IMR-90 (cell line): ENCODE data around the gene CD248. TPM values are rescaled to one million over a fixed set of nuclear protein-coding genes. Genes with fewer than 3 reads are reported as not detected.

Source experiments
- ATAC-seq: fragments of 200-7000 bp; cut with Tn5 transposase; 2 replicates; pipeline ENCODE4 v1.9.1; 2020; ENCODE audit warnings: low read depth, mild to moderate bottlenecking, moderate library complexity
- BruUV-seq: library from RNA; stranded (reverse); fragments of 400-500 nt; replicated peaks from 2 replicates; lab custom pipeline; 2021; lab: Mats Ljungman, UMichigan
- CTCF ChIA-PET: fragments of 300-600 bp; formaldehyde crosslinking; extraction: SDS; loops from one replicate; lab custom pipeline; 2021; ENCODE audit warnings: antibody characterized with exemption; lab: Yijun Ruan, JAX
- POLR2A ChIA-PET: fragments of 300-600 bp; sonication (Branson Sonifier 250); formaldehyde crosslinking; loops from one replicate; lab custom pipeline; 2022; ENCODE audit warnings: antibody characterized with exemption; ENCODE audit not compliant: unreplicated experiment; lab: Charles Lee
- DNase-seq: peaks from one replicate; pipeline ENCODE4 v3.0.0; 2013
- H2AFZ ChIP-seq: replicated peaks from 2 replicates; pipeline ENCODE3; 2013; ENCODE audit warnings: low read length, mild to moderate bottlenecking; ENCODE audit not compliant: poor library complexity
- H2AK5ac ChIP-seq: 2 replicates; pipeline ENCODE4 v1.6.1; 2013; ENCODE audit warnings: low read depth, low read length, inconsistent platforms
- H2AK9ac ChIP-seq: replicated peaks from 2 replicates; pipeline ENCODE3; 2013; ENCODE audit warnings: mild to moderate bottlenecking, low read depth, low read length, moderate library complexity; ENCODE audit not compliant: poor library complexity
- H2BK120ac ChIP-seq: 2 replicates; pipeline ENCODE4 v1.6.1; 2013; ENCODE audit warnings: low read depth, low read length, inconsistent platforms
- H2BK15ac ChIP-seq: 3 replicates; pipeline ENCODE4 v1.6.1; 2013; ENCODE audit warnings: low read depth, low read length, inconsistent platforms
- H2BK20ac ChIP-seq: 2 replicates; pipeline ENCODE4 v1.6.1; 2013; ENCODE audit warnings: low read depth, mild to moderate bottlenecking, inconsistent platforms, low read length, moderate library complexity
- H2BK5ac ChIP-seq: 2 replicates; pipeline ENCODE4 v1.6.1; 2013; ENCODE audit warnings: mild to moderate bottlenecking, low read depth, low read length, inconsistent platforms; ENCODE audit not compliant: poor library complexity, severe bottlenecking
- H3K14ac ChIP-seq: replicated peaks from 2 replicates; pipeline ENCODE4 v1.6.1; 2013; ENCODE audit warnings: low read depth, low read length, inconsistent platforms
- H3K18ac ChIP-seq: 2 replicates; pipeline ENCODE4 v1.6.1; 2013; ENCODE audit warnings: low read depth, low read length, control low read depth
- H3K23ac ChIP-seq: 2 replicates; pipeline ENCODE4 v1.6.1; 2013; ENCODE audit warnings: low read depth, low read length, inconsistent platforms
- H3K27ac ChIP-seq: 2 replicates; pipeline ENCODE4 v1.5.1; 2013; ENCODE audit warnings: mild to moderate bottlenecking, control low read depth, low read length; ENCODE audit not compliant: insufficient read depth
- H3K27me3 ChIP-seq: 2 replicates; pipeline ENCODE4 v1.6.1; 2013; ENCODE audit warnings: low read length; ENCODE audit not compliant: control insufficient read depth, insufficient read depth
- H3K36me3 ChIP-seq: 2 replicates; pipeline ENCODE4 v1.6.1; 2013; ENCODE audit warnings: low read length, mixed read lengths; ENCODE audit not compliant: control insufficient read depth, insufficient read depth
- H3K4ac ChIP-seq: 2 replicates; pipeline ENCODE4 v1.6.1; 2013; ENCODE audit warnings: low read depth, low read length, inconsistent platforms
- H3K4me1 ChIP-seq: 2 replicates; pipeline ENCODE4 v1.6.1; 2013; ENCODE audit warnings: low read length, mixed read lengths; ENCODE audit not compliant: control insufficient read depth, insufficient read depth
- H3K4me2 ChIP-seq: 2 replicates; pipeline ENCODE4 v1.6.1; 2013; ENCODE audit warnings: low read depth, mild to moderate bottlenecking, control low read depth, low read length, moderate library complexity
- H3K4me3 ChIP-seq: 2 replicates; pipeline ENCODE4 v1.5.1; 2013; ENCODE audit warnings: low read depth, mild to moderate bottlenecking, control low read depth, low read length, moderate library complexity; ENCODE audit not compliant: insufficient read depth
- H3K56ac ChIP-seq: 2 replicates; pipeline ENCODE4 v1.6.1; 2013; ENCODE audit warnings: low read length, inconsistent platforms; ENCODE audit not compliant: insufficient read depth; ENCODE audit errors: extremely low read depth
- H3K79me1 ChIP-seq, 2 experiments: 2 replicates each; pipeline ENCODE4 v1.6.1; 2013; ENCODE audit warnings: low read length in 2 of 2, inconsistent platforms in 1 of 2, low read depth in 1 of 2
- H3K9ac ChIP-seq: 2 replicates; pipeline ENCODE4 v1.6.1; 2013; ENCODE audit warnings: low read depth, low read length, control low read depth
- H3K9me1 ChIP-seq: 2 replicates; pipeline ENCODE4 v1.6.1; 2013; ENCODE audit warnings: low read length, inconsistent platforms; ENCODE audit not compliant: insufficient read depth
- H3K9me3 ChIP-seq: 2 replicates; pipeline ENCODE4 v1.6.1; 2013; ENCODE audit warnings: low read length; ENCODE audit not compliant: control insufficient read depth, insufficient read depth
- H4K20me1 ChIP-seq: 2 replicates; pipeline ENCODE4 v1.6.1; 2013; ENCODE audit warnings: low read length, inconsistent platforms; ENCODE audit not compliant: insufficient read depth
- H4K5ac ChIP-seq: 2 replicates; pipeline ENCODE4 v1.6.1; 2013; ENCODE audit warnings: mild to moderate bottlenecking, low read depth, low read length, control low read depth
- H4K8ac ChIP-seq, 2 experiments: 2 replicates each; pipeline ENCODE4 v1.6.1; 2013; ENCODE audit warnings: low read depth in 2 of 2, low read length in 2 of 2, control low read depth in 1 of 2, inconsistent platforms in 1 of 2
- H4K91ac ChIP-seq: 2 replicates; pipeline ENCODE4 v1.6.1; 2013; ENCODE audit warnings: low read depth, low read length, inconsistent platforms; ENCODE audit not compliant: insufficient read depth
- BHLHE40 ChIP-seq: fragments of 150-350 bp; IDR thresholded peaks from 2 replicates; pipeline ENCODE4 v1.6.1; 2016; ENCODE audit warnings: mild to moderate bottlenecking, low read depth, low read length
- CEBPB ChIP-seq: IDR thresholded peaks from 2 replicates; pipeline ENCODE4 v1.6.1; 2012; ENCODE audit warnings: low read depth, low read length, improper control_type of control experiment
- CHD1 ChIP-seq: IDR thresholded peaks from 2 replicates; pipeline ENCODE4 v1.6.1; 2012; ENCODE audit warnings: low read depth, low read length, improper control_type of control experiment
- FOS ChIP-seq: fragments of 150-350 bp; IDR thresholded peaks from 2 replicates; pipeline ENCODE4 v1.6.1; 2016; ENCODE audit warnings: low read depth, low read length
- MAFK ChIP-seq: IDR thresholded peaks from 2 replicates; pipeline ENCODE4 v1.6.1; 2012; ENCODE audit warnings: low read depth, low read length, improper control_type of control experiment
- MAZ ChIP-seq: IDR thresholded peaks from 2 replicates; pipeline ENCODE4 v1.6.1; 2012; ENCODE audit warnings: low read depth, mild to moderate bottlenecking, low read length, improper control_type of control experiment, moderate library complexity, borderline replicate concordance
- MXI1 ChIP-seq: IDR thresholded peaks from 2 replicates; pipeline ENCODE4 v1.6.1; 2012; ENCODE audit warnings: low read depth, mild to moderate bottlenecking, low read length, moderate library complexity, borderline replicate concordance
- NFE2L2 ChIP-seq: fragments of 150-350 bp; IDR thresholded peaks from 2 replicates; pipeline ENCODE4 v1.6.1; 2016; ENCODE audit warnings: low read depth, mild to moderate bottlenecking, low read length
- POLR2A ChIP-seq: IDR thresholded peaks from 2 replicates; pipeline ENCODE4 v1.6.1; 2012; ENCODE audit warnings: mild to moderate bottlenecking, low read depth, low read length
- RAD21 ChIP-seq: IDR thresholded peaks from 2 replicates; pipeline ENCODE4 v1.6.1; 2012; ENCODE audit warnings: low read length, improper control_type of control experiment
- RFX5 ChIP-seq: IDR thresholded peaks from 2 replicates; pipeline ENCODE4 v1.8.0; 2012; ENCODE audit warnings: low read depth, mild to moderate bottlenecking, low read length, moderate library complexity
- USF2 ChIP-seq: fragments of 150-350 bp; IDR thresholded peaks from 2 replicates; pipeline ENCODE4 v1.6.1; 2017; ENCODE audit warnings: mild to moderate bottlenecking, antibody characterized with exemption, low read length, low read depth
- WGBS, 2 experiments: methylation state at CpG; one replicate each; pipeline versions ENCODE4 v1.1.5 to v1.1.7; 2013; ENCODE audit warnings: missing lambda C conversion rate in 2 of 2; ENCODE audit not compliant: insufficient read length in 1 of 2; ENCODE audit errors: extremely low coverage in 2 of 2; 5-methylcytosine and 5-hydroxymethylcytosine counted together
- dilution Hi-C: fragments of 300-500 bp; cut with HindIII; formaldehyde crosslinking; loops from one replicate; pipeline ENCODE4 v1.14.3; 2018; ENCODE audit warnings: low sequenced_read_pairs; ENCODE audit not compliant: unreplicated experiment
- in situ Hi-C: fragments of 300-500 bp; cut with MboI; formaldehyde crosslinking; loops from 3 replicates; pipeline ENCODE4 v1.14.3; 2019; ENCODE audit warnings: low sequenced_read_pairs, inconsistent platforms, mixed read lengths
- intact Hi-C: fragments of 100-400 bp; cut with micrococcal nuclease; formaldehyde crosslinking; loops from 2 replicates; pipeline ENCODE4 v1.10.0; 2022
- polyA plus RNA-seq, 3 experiments: library from polyadenylated mRNA; depleted of rRNA; stranded (reverse); fragments of >200 nt; gene quantifications; 2 replicates each; pipeline ENCODE4 v1.2.3, GENCODE V29; 2012; ENCODE audit warnings: low replicate concordance in 1 of 3
- total RNA-seq: library from RNA; depleted of rRNA; stranded (reverse); fragments of >200 nt; gene quantifications from 2 replicates; pipeline ENCODE4 v1.2.3, GENCODE V29; 2012
- TF ChIP-seq, protein P1 (sequence below): conservative IDR thresholded peaks from 2 replicates; pipeline ENCODE4 v1.5.1; 2012; ENCODE audit warnings: mild to moderate bottlenecking, low read depth, low read length, improper control_type of control experiment
- TF ChIP-seq, protein P2 (sequence below): fragments of 150-350 bp; IDR thresholded peaks from 2 replicates; pipeline ENCODE4 v1.6.1; 2016; ENCODE audit warnings: low read depth, mild to moderate bottlenecking, low read length, moderate library complexity, borderline replicate concordance

The CD248 gene
- total and polyA plus RNA-seq, 2 of the 4 experiments (the other 2 are of a cell fraction): 19.5 to 223 TPM

DNA sequence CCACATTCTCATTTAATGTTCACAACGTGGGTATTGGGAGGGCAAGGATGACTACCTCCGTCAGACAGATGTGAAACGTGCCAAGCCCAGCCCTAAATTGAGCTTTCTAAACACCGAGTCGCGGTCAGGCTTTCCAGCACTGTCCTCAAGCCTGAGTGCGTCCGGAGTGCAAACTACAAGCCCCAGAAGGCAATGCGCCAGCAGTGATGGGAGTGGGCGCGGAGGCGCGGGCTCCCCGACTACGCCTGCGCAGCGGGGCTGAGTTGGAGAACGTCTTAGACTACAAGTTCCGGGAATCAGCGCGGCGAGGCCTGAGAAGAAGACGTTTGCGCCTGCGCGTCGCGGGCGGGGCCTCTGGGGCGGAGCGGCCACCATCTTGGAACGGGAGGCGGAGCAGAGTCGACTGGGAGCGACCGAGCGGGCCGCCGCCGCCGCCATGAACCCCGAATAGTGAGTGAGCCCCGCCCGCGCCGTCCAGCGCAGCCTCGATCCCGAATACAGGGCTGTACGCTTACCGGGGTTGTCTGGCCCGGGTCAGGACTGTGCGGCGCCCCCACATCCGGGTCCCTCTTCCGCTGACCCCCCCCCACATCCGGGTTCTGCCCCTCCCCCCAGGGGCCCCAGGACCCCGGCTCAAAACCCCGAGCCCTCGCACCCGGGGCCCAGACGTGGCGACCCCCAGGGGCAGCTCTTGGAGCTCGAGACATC, 48.4 kb downstream of the CD248 start, which contains the start of gene RAB1B:
RAB1B (plus strand) TSS at position 396 of the 708 bp plus-strand sequence; CDS start at position 437, 41 bp downstream.
- Histone ChIP-seq H3K27me3 (no peaks in the 10 kb centered on the region), H2BK120ac (peak within 1 kb of the TSS; percentile 67), H3K23ac (peak within 1 kb of the TSS; percentile 90), H3K18ac (peak within 1 kb of the TSS; percentile 74), H3K4me2 (peak within 1 kb of the TSS; percentile 90), H3K27ac (peak within 1 kb of the TSS; percentile 94), H3K9ac (peak within 1 kb of the TSS; percentile 86), H4K91ac (peak within 1 kb of the TSS; percentile 94), H3K9me3 (no peaks in the 10 kb centered on the region), H2BK5ac (peak within 1 kb of the TSS; percentile 97), H3K79me1 (peaks cover 8 to 55% of the 10 kb centered on the region in 2 experiments), H2BK15ac (peak within 1 kb of the TSS; percentile 45; the same call in 1 of the 3 replicates), H3K9me1 (peaks cover 2% of the 10 kb centered on the region; the same call in 1 of the 2 replicates), H3K4ac (peak within 1 kb of the TSS; percentile 92), H3K14ac (peak within 1 kb of the TSS; percentile 95), H4K20me1 (peaks cover 34% of the 10 kb centered on the region; the same call in 1 of the 2 replicates), H4K5ac (peak within 1 kb of the TSS; percentile 81), H3K36me3 (peaks cover 38% of the 10 kb centered on the region), H4K8ac (peak within 1 kb of the TSS; percentile 59 to 98), H2AK5ac (peak within 1 kb of the TSS; percentile 94), H2BK20ac (peak within 1 kb of the TSS; percentile 28; the same call in 1 of the 2 replicates), H3K4me1 (peaks cover 4% of the 10 kb centered on the region; the same call in 1 of the 2 replicates), H3K4me3 (peak within 1 kb of the TSS; percentile 63), H3K56ac (peak within 1 kb of the TSS; percentile 91), H2AFZ (peak within 1 kb of the TSS; percentile 95), H2AK9ac (peak within 1 kb of the TSS; percentile 99)
- CTCF ChIA-PET: interaction anchor here (0.6 to 1.0 kb wide), 2 partner anchors 14 to 45 kb away, joined by 4 to 5 read pairs; no protein-coding TSS in a partner anchor
- dilution Hi-C loops: no loop called here
- POLR2A ChIA-PET: interaction anchor here (0.5 to 0.7 kb wide), 2 partner anchors 21 to 257 kb away, joined by 3 to 12 read pairs; partner anchors contain the start of gene YIF1A
- ATAC-seq: peak; percentile 82
- no TSS peak for BruUV-seq
- peak; percentile 99 for DNase-seq
- WGBS, 2 experiments: 0% methylated on average over 39 of the region's 64 CpGs; no CpG with 5 or more reads in 1 of the 2 experiments
- intact Hi-C loops: no loop called here
- in situ Hi-C loops: no loop called here
- no peak for TF ChIP-seq MAFK
- no peak for TF ChIP-seq RAD21
- TF ChIP-seq FOS: no peak
- TF ChIP-seq MAZ: peak; percentile 92; the same call in 1 of the 2 replicates
- TF ChIP-seq USF2: no peak
- TF ChIP-seq, protein P1, sequence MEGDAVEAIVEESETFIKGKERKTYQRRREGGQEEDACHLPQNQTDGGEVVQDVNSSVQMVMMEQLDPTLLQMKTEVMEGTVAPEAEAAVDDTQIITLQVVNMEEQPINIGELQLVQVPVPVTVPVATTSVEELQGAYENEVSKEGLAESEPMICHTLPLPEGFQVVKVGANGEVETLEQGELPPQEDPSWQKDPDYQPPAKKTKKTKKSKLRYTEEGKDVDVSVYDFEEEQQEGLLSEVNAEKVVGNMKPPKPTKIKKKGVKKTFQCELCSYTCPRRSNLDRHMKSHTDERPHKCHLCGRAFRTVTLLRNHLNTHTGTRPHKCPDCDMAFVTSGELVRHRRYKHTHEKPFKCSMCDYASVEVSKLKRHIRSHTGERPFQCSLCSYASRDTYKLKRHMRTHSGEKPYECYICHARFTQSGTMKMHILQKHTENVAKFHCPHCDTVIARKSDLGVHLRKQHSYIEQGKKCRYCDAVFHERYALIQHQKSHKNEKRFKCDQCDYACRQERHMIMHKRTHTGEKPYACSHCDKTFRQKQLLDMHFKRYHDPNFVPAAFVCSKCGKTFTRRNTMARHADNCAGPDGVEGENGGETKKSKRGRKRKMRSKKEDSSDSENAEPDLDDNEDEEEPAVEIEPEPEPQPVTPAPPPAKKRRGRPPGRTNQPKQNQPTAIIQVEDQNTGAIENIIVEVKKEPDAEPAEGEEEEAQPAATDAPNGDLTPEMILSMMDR: no peak
- TF ChIP-seq POLR2A: 0 out of 2 replicates have a peak, but pooled peaks have one; percentile 30
- TF ChIP-seq BHLHE40: 0 out of 2 replicates have a peak, but pooled peaks have one; percentile 16
- TF ChIP-seq, protein P2, sequence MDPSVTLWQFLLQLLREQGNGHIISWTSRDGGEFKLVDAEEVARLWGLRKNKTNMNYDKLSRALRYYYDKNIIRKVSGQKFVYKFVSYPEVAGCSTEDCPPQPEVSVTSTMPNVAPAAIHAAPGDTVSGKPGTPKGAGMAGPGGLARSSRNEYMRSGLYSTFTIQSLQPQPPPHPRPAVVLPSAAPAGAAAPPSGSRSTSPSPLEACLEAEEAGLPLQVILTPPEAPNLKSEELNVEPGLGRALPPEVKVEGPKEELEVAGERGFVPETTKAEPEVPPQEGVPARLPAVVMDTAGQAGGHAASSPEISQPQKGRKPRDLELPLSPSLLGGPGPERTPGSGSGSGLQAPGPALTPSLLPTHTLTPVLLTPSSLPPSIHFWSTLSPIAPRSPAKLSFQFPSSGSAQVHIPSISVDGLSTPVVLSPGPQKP: no peak
- TF ChIP-seq MXI1: peak; percentile 24; the same call in 1 of the 2 replicates
- TF ChIP-seq CEBPB: no peak
- no peak for TF ChIP-seq RFX5
- TF ChIP-seq NFE2L2: no peak
- TF ChIP-seq CHD1: no peak
